Nephron progenitor cell (in vitro differentiated cells): ENCODE results near the gene SPINT2.
"Not testable (repeated sequence)": the region's sequence is repeated elsewhere in the genome, so short reads cannot be mapped to it uniquely, and the experiment has no call there.

Experiments
- DNase-seq: peaks from one replicate; pipeline ENCODE4 v3.0.0; 2021
- H3K27ac Mint-ChIP-seq: 2 replicates; pipeline ENCODE4 v1.8.0; 2021; ENCODE audit warnings: mild to moderate bottlenecking, moderate library complexity, mixed read lengths
- H3K27me3 Mint-ChIP-seq: 2 replicates; pipeline ENCODE4 v1.8.0; 2021; ENCODE audit warnings: mild to moderate bottlenecking, low read depth, mixed read lengths; ENCODE audit not compliant: poor library complexity
- H3K36me3 Mint-ChIP-seq: 2 replicates; pipeline ENCODE4 v1.8.0; 2021; ENCODE audit warnings: low read depth, mixed read lengths
- H3K4me1 Mint-ChIP-seq: 2 replicates; pipeline ENCODE4 v1.8.0; 2021; ENCODE audit warnings: mixed read lengths
- H3K4me3 Mint-ChIP-seq: 2 replicates; pipeline ENCODE4 v1.8.0; 2021; ENCODE audit warnings: mild to moderate bottlenecking, moderate library complexity, mixed read lengths
- H3K9me3 Mint-ChIP-seq: 2 replicates; pipeline ENCODE4 v1.8.0; 2021; ENCODE audit warnings: mild to moderate bottlenecking, moderate library complexity, mixed read lengths
- CTCF ChIP-seq: fragments of 200-600 bp; sonication (generic); IDR thresholded peaks from 2 replicates; pipeline ENCODE4 v1.5.0; 2021; ENCODE audit warnings: antibody characterized with exemption

The SPINT2 gene

GRCh38 chr19:38252941-38253691 lies 11.3 kb upstream of the SPINT2 start:
- H3K9me3 Mint-ChIP-seq: no peaks in the 10 kb centered on the region
- no peak overlapping the region for H3K27ac Mint-ChIP-seq
- H3K4me3 Mint-ChIP-seq: peak overlapping the region; percentile 34
- H3K27me3 Mint-ChIP-seq: peaks cover 34% of the 10 kb centered on the region
- DNase-seq: peak; percentile 30
- TF ChIP-seq CTCF: no peak
- H3K4me1 Mint-ChIP-seq: peaks cover 50% of the 10 kb centered on the region
- no peaks in the 10 kb centered on the region for H3K36me3 Mint-ChIP-seq

- Mint-ChIP-seq H3K9me3 (no peaks in the 10 kb centered on the region), H3K4me3 (no peak overlapping the region), H3K4me1 (peaks cover 50% of the 10 kb centered on the region), H3K27me3 (peaks cover 35% of the 10 kb centered on the region), H3K27ac (no peak overlapping the region), H3K36me3 (no peaks in the 10 kb centered on the region)
- DNase-seq: no peak
- TF ChIP-seq CTCF: no peak
Observed at GRCh38 chr19:38253788-38254187, 10.6 kb upstream of the SPINT2 start.

- Mint-ChIP-seq H3K36me3 (no peaks in the 10 kb centered on the region), H3K9me3 (no peaks in the 10 kb centered on the region), H3K27me3 (peaks cover 40% of the 10 kb centered on the region), H3K27ac (no peak overlapping the region), H3K4me1 (peaks cover 44% of the 10 kb centered on the region), H3K4me3 (peak overlapping the region; percentile 69)
- DNase-seq: no peak
- TF ChIP-seq CTCF: no peak
Observed at GRCh38 chr19:38255383-38256014, 8.9 kb upstream of the SPINT2 start.

GRCh38 chr19:38261942-38262341 lies 2.4 kb upstream of the SPINT2 start:
- H3K9me3 Mint-ChIP-seq, H3K27ac Mint-ChIP-seq, H3K4me3 Mint-ChIP-seq, DNase-seq, H3K36me3 Mint-ChIP-seq: not testable (repeated sequence)
- H3K4me1 Mint-ChIP-seq: peaks cover 29% of the 10 kb centered on the region
- peaks cover 24% of the 10 kb centered on the region for H3K27me3 Mint-ChIP-seq

- peaks cover 18% of the 10 kb centered on the region for H3K27me3 Mint-ChIP-seq
- H3K4me1 Mint-ChIP-seq: peaks cover 37% of the 10 kb centered on the region
- no peaks in the 10 kb centered on the region for H3K9me3 Mint-ChIP-seq
- no peaks in the 10 kb centered on the region for H3K36me3 Mint-ChIP-seq
- H3K27ac Mint-ChIP-seq: peak overlapping the region; percentile 23
- peak overlapping the region; percentile 57 for H3K4me3 Mint-ChIP-seq
- no peak for DNase-seq
- no peak for TF ChIP-seq CTCF
Observed at GRCh38 chr19:38262585-38263268, 1.6 kb upstream of the SPINT2 start.

GRCh38 chr19:38263689-38264485 lies 486 bp upstream of the SPINT2 start:
- Mint-ChIP-seq H3K27me3 (peaks cover 14% of the 10 kb centered on the region), H3K27ac (no peak overlapping the region), H3K4me3 (peak overlapping the region; percentile 83), H3K36me3 (no peaks in the 10 kb centered on the region), H3K4me1 (peaks cover 48% of the 10 kb centered on the region), H3K9me3 (no peaks in the 10 kb centered on the region)
- TF ChIP-seq CTCF: no peak
- peak; percentile 78 for DNase-seq
